NCI-H446 (cell line): ENCODE data around the gene CTTNBP2.

Experiments
- DNase-seq, 2 experiments: peaks; one replicate each; lab custom pipeline; 2025; lab: John Stamatoyannopoulos, UW

Gene CTTNBP2

DNA sequence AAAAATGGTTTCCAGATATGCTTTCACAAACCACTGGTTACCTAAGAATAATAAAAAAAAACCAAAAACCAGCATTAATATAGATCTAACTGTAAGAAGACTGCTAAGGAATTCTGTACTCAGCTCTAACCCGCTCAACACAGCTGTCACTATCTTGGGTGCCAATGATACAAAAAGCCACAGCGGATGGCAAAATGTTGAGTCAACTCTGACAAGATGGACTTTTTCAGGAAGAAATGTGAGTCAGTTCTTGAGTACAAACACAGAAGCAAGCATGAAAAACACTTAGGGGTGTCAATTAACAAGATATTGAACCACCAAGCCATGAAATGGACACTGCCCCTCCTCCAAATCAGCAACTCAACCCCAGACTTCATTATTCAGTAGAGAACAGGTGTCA lies 55.0 kb downstream of the CTTNBP2 start:
- no peak for DNase-seq

GRCh38 chr7:117816727-117817126 lies 56.5 kb downstream of the CTTNBP2 start:
- DNase-seq = no peak

DNA sequence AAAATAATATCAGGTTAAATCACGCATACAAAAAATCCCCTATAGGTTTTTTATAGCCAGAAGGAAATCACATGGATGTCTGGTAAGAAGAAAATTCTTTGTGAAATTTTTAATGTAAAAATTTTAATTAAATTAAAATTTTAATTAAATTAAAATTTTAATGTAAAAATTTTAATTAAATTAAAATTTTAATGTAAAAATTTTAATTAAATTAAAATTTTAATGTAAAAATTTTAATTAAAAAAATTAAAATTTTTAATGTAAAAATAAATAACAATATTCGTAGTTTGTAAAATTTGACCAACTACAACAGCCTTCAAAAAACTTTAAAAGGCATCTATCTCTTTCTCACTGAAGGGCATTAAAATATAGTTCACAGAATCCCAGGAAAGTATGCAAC lies 61.5 kb downstream of the CTTNBP2 start:
- DNase-seq = no peak

- no peak for DNase-seq
These were observed 62.4 kb downstream of the CTTNBP2 start for GRCh38 chr7:117810642-117811512.

DNA sequence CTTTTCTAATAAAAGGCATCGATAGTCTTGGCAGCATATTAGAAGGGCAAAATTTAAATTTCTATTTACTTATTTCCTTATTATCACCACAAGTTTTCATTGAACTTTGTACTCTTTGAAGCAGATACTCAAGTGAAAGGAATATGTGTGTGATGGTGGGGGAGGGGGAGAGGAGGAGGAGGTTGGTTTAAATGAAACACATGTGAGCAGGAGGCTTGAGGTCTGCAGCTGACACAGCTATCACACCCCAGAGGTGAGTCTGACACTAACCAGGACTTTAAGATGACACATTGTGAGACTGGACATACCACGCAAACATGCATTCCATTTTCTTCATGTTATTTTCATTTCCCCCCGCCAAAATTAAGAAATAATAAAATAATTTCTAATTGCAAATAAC lies 63.3 kb downstream of the CTTNBP2 start:
- no peak for DNase-seq

GRCh38 chr7:117808910-117809705 lies 64.1 kb downstream of the CTTNBP2 start:
- DNase-seq = no peak

DNA sequence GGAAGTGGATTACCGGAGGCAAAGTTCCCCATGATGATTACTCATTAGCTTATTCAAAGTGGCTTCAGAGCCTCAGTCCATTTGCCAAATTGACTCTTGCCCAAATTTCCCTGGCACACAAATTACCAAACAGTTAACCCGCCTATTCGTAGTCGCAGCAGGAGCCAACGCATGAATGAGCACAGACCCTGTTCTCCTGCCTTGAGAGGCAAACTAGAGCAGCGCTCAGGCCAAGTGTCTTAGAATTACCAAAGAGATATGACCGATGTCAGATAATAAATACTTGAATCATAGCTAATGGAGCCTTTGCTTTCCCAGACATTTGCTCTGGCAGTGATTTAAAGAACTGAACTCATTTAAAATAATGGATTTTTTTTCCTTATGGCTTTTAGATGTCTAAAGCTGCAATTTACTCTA lies 64.9 kb downstream of the CTTNBP2 start:
- peak; percentile 81 to 90 for DNase-seq

- no peak for DNase-seq
These were observed 65.6 kb downstream of the CTTNBP2 start for GRCh38 chr7:117807676-117808075.

GRCh38 chr7:117806011-117806410 lies 67.2 kb downstream of the CTTNBP2 start:
- DNase-seq = no peak

GRCh38 chr7:117805241-117805640 lies 68.0 kb downstream of the CTTNBP2 start:
- DNase-seq = no peak

DNA sequence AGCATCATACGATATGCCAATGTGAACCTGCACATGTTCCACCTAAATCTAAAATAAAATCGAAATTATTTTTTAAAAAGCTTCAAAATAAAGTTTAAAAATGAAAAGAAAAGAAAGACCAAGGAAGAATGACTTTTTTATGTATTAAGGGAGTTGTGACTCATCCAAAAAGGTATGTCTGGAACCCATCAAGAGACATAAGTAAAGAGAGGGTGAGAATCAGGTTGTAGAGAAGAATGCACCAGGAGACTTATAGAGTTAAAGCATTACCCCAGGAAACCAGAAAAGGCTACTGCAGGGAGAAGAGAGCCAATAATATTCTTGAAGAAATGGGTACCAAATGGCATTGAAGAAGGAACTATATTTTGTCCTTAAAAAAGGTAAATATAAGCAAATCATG lies 69.8 kb downstream of the CTTNBP2 start:
- DNase-seq = no peak

GRCh38 chr7:117802660-117803059 lies 70.6 kb downstream of the CTTNBP2 start:
- DNase-seq = no peak

GRCh38 chr7:117800841-117801240 lies 72.4 kb downstream of the CTTNBP2 start:
- DNase-seq = no peak

DNA sequence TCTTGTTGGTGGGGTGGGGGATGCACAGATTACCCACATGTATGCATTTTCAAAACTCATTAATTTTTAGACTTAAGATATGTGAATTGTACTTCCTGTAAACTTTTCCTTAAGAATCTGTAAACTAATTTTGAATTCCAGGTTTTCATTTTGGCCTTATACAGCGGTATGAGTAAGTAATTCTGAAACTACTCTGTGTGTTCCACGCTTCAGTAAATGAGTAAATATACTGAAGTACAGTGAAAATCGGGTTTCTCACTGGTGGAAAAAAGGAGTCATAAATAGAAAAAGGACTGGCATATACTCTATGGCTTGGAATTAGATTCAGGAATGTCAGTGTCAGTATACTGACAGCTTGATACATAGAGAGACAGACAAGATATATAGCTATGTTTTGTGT lies 72.8 kb downstream of the CTTNBP2 start:
- no peak for DNase-seq

DNA sequence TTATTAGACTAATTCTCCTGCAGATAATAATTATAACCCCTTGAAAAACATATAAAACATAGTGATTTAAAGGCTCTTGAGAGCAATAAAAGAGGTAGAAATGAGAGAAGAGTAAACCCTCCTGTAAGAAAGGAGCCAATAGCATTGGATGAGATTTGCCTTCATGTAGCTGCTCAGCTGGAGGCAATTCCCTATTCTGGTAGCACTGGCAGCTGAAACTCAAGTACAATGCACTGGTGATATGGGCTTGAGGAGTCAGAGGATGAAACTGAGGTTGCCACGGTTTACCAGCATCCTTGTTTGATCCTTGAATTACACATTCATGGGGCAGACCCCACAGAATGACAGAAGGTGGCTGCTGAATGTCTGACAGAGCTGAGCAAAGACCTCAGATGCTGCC lies 76.4 kb downstream of the CTTNBP2 start:
- no peak for DNase-seq

GRCh38 chr7:117793976-117794375 lies 79.3 kb downstream of the CTTNBP2 start:
- DNase-seq = no peak

GRCh38 chr7:117793521-117793920 lies 79.7 kb downstream of the CTTNBP2 start:
- DNase-seq = no peak

- DNase-seq = no peak
These were observed 81.1 kb downstream of the CTTNBP2 start for GRCh38 chr7:117791877-117792780.

DNA sequence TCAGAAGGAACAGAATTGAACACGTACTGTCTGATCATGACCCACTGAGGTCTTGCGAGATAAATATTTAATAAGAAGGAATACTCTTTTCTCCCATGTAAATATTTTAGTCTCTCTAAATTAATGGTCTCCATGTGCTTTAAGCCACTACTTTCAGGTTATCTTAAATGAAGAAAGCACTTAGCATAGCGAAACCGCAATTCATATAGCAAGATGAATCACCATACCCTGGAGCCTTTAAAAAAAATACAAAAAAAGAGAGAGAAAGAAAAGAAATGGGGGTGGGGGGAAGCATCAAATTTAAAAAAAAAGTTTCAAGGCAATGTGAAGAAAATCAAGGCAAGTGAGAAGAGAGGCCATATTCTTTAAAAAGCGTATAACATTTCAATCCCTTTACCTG lies 82.5 kb downstream of the CTTNBP2 start:
- no peak for DNase-seq

DNA sequence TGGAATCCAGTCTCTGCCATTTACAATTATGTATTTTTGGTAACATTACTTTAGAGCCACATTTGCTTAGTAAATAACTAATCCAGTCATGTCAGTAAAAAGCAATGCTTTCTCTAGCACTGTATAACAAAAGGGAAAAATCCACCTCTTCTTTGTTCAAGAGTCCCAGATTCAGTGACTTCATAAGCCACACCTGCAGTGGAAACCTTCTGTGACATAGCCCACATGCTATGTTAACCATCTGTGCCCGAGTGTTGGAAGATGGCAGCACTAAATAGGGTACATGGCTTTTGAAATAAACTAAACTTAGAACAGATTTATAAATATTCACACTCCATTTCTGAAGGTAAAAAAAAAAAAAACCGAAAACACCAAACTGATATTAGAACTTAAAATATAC lies 83.0 kb downstream of the CTTNBP2 start:
- no peak for DNase-seq

GRCh38 chr7:117785431-117785830 lies 87.8 kb downstream of the CTTNBP2 start:
- DNase-seq = no peak

- no peak for DNase-seq
These were observed 88.9 kb downstream of the CTTNBP2 start for GRCh38 chr7:117784315-117784714.
